Activated naive CD8-positive, alpha-beta T cell treated with anti-CD3 and anti-CD28 coated beads, Interleukin-2, amount 10 ng/mL, durations not matched to agents 7 days and 5 days (primary cell): ENCODE measurements around the gene PRKCE. TPM values are rescaled to one million over a fixed set of nuclear protein-coding genes. Genes with fewer than 3 reads are reported as not detected.
A peak's percentile ranks its signal among the peaks of the same experiment; 100 is the strongest.

Experiments
- ATAC-seq: fragments of 150-1000 bp; cut with Tn5 transposase; one replicate; pipeline ENCODE4 v1.10.0; 2021; ENCODE audit warnings: low read depth, moderate library complexity
- POLR2A ChIA-PET: fragments of 350-600 bp; sonication (Branson Sonifier 250); formaldehyde crosslinking; loops from one replicate; lab custom pipeline; 2021; ENCODE audit warnings: antibody characterized with exemption; lab: Charles Lee
- DNase-seq: peaks from one replicate; pipeline ENCODE4 v3.0.0; 2021
- H3K27ac Mint-ChIP-seq: one replicate; pipeline ENCODE4 v1.8.0; 2022; ENCODE audit warnings: mild to moderate bottlenecking, mixed read lengths
- H3K27me3 Mint-ChIP-seq: one replicate; pipeline ENCODE4 v1.8.0; 2022; ENCODE audit warnings: mild to moderate bottlenecking, moderate library complexity, mixed read lengths
- H3K36me3 Mint-ChIP-seq: one replicate; pipeline ENCODE4 v1.8.0; 2021; ENCODE audit warnings: mild to moderate bottlenecking, mixed read lengths
- H3K4me1 Mint-ChIP-seq: one replicate; pipeline ENCODE4 v1.8.0; 2021; ENCODE audit warnings: mixed read lengths
- H3K4me3 Mint-ChIP-seq: one replicate; pipeline ENCODE4 v1.8.0; 2022; ENCODE audit warnings: mild to moderate bottlenecking, moderate library complexity, mixed read lengths
- H3K9me3 Mint-ChIP-seq: one replicate; pipeline ENCODE4 v1.8.0; 2021; ENCODE audit warnings: mixed read lengths
- total RNA-seq, 2 experiments: library from RNA; stranded (reverse); gene quantifications; one replicate each; pipeline ENCODE4 v1.2.3, GENCODE V29; 2021

The PRKCE gene
- total RNA-seq, 2 experiments from 2014 or later, result 18.4 to 20.5 TPM

GRCh38 chr2:46051085-46051484 lies 399.6 kb downstream of the PRKCE start:
- Mint-ChIP-seq H3K9me3 (no peaks in the 10 kb centered on the region), H3K27ac (no peak overlapping the region), H3K4me3 (no peak overlapping the region), H3K36me3 (peaks cover 8% of the 10 kb centered on the region), H3K4me1 (peaks cover 13% of the 10 kb centered on the region), H3K27me3 (no peaks in the 10 kb centered on the region)
- no peak for DNase-seq
- no peak for ATAC-seq
- POLR2A ChIA-PET, result no interaction called here

- H3K9me3 Mint-ChIP-seq, result no peaks in the 10 kb centered on the region
- POLR2A ChIA-PET, result no interaction called here
- H3K27ac Mint-ChIP-seq, result no peak overlapping the region
- ATAC-seq (no peak), DNase-seq (no peak)
- H3K4me1 Mint-ChIP-seq, result peaks cover 11% of the 10 kb centered on the region
- no peak overlapping the region for H3K4me3 Mint-ChIP-seq
- peaks cover 6% of the 10 kb centered on the region for H3K36me3 Mint-ChIP-seq
- H3K27me3 Mint-ChIP-seq, result peaks cover 4% of the 10 kb centered on the region
Measured at GRCh38 chr2:46053564-46053963, 402.1 kb downstream of the PRKCE start.

GRCh38 chr2:46056541-46056940 lies 405.1 kb downstream of the PRKCE start:
- POLR2A ChIA-PET, result interaction anchor here (0.6 to 1.0 kb wide), 2 partner anchors 382 to 564 kb away, joined by 4 read pairs; no protein-coding TSS in a partner anchor
- H3K36me3 Mint-ChIP-seq, result peaks cover 4% of the 10 kb centered on the region

GRCh38 chr2:46058140-46058539 lies 406.7 kb downstream of the PRKCE start:
- Mint-ChIP-seq H3K9me3 (no peaks in the 10 kb centered on the region), H3K4me1 (peaks cover 2% of the 10 kb centered on the region), H3K4me3 (no peak overlapping the region), H3K27me3 (peaks cover 4% of the 10 kb centered on the region), H3K27ac (no peak overlapping the region), H3K36me3 (no peaks in the 10 kb centered on the region)
- POLR2A ChIA-PET, result no interaction called here
- DNase-seq, result no peak
- no peak for ATAC-seq

More at GRCh38 chr2:46056541-46056940, 405.1 kb downstream of the PRKCE start:
- ATAC-seq (no peak), DNase-seq (no peak)
- Mint-ChIP-seq H3K4me1 (no peaks in the 10 kb centered on the region), H3K27ac (no peak overlapping the region), H3K4me3 (no peak overlapping the region), H3K27me3 (peaks cover 4% of the 10 kb centered on the region), H3K9me3 (no peaks in the 10 kb centered on the region)

- Mint-ChIP-seq H3K9me3 (no peaks in the 10 kb centered on the region), H3K4me3 (no peak overlapping the region), H3K27ac (no peak overlapping the region), H3K4me1 (peaks cover 7% of the 10 kb centered on the region), H3K27me3 (peaks cover 4% of the 10 kb centered on the region), H3K36me3 (no peaks in the 10 kb centered on the region)
- POLR2A ChIA-PET, result interaction anchor here (0.7 kb wide), 1 partner anchor 15 kb away, joined by 3 read pairs; no protein-coding TSS in a partner anchor
- peak; percentile 47 for ATAC-seq
- DNase-seq, result peak; percentile 52
Measured at GRCh38 chr2:46062637-46063412, 411.4 kb downstream of the PRKCE start.

- POLR2A ChIA-PET, result no interaction called here
- no peaks in the 10 kb centered on the region for H3K9me3 Mint-ChIP-seq
- H3K4me1 Mint-ChIP-seq, result peaks cover 7% of the 10 kb centered on the region
- no peak for ATAC-seq
- no peaks in the 10 kb centered on the region for H3K36me3 Mint-ChIP-seq
- no peak overlapping the region for H3K4me3 Mint-ChIP-seq
- H3K27ac Mint-ChIP-seq, result no peak overlapping the region
- H3K27me3 Mint-ChIP-seq, result no peaks in the 10 kb centered on the region
- DNase-seq, result no peak
Measured at GRCh38 chr2:46064396-46064795, 412.9 kb downstream of the PRKCE start.

GRCh38 chr2:46065152-46065551 lies 413.7 kb downstream of the PRKCE start:
- peaks cover 7% of the 10 kb centered on the region for H3K4me1 Mint-ChIP-seq
- H3K36me3 Mint-ChIP-seq, result no peaks in the 10 kb centered on the region
- H3K27me3 Mint-ChIP-seq, result no peaks in the 10 kb centered on the region
- no peak overlapping the region for H3K27ac Mint-ChIP-seq
- POLR2A ChIA-PET, result no interaction called here
- no peaks in the 10 kb centered on the region for H3K9me3 Mint-ChIP-seq
- DNase-seq (no peak), ATAC-seq (no peak)
- H3K4me3 Mint-ChIP-seq, result no peak overlapping the region

- POLR2A ChIA-PET, result no interaction called here
- peaks cover 7% of the 10 kb centered on the region for H3K4me1 Mint-ChIP-seq
- no peak overlapping the region for H3K27ac Mint-ChIP-seq
- DNase-seq, result no peak
- no peaks in the 10 kb centered on the region for H3K9me3 Mint-ChIP-seq
- no peak overlapping the region for H3K4me3 Mint-ChIP-seq
- H3K36me3 Mint-ChIP-seq, result no peaks in the 10 kb centered on the region
- no peak for ATAC-seq
- no peaks in the 10 kb centered on the region for H3K27me3 Mint-ChIP-seq
Measured at GRCh38 chr2:46066116-46066515, 414.6 kb downstream of the PRKCE start.

GRCh38 chr2:46066601-46067000 lies 415.1 kb downstream of the PRKCE start:
- no peaks in the 10 kb centered on the region for H3K27me3 Mint-ChIP-seq
- H3K27ac Mint-ChIP-seq, result no peak overlapping the region
- no peaks in the 10 kb centered on the region for H3K36me3 Mint-ChIP-seq
- POLR2A ChIA-PET, result no interaction called here
- no peak overlapping the region for H3K4me3 Mint-ChIP-seq
- DNase-seq (no peak), ATAC-seq (no peak)
- no peaks in the 10 kb centered on the region for H3K9me3 Mint-ChIP-seq
- H3K4me1 Mint-ChIP-seq, result peaks cover 7% of the 10 kb centered on the region

GRCh38 chr2:46067062-46067461 lies 415.6 kb downstream of the PRKCE start:
- Mint-ChIP-seq H3K36me3 (no peaks in the 10 kb centered on the region), H3K27ac (no peak overlapping the region), H3K4me1 (peaks cover 7% of the 10 kb centered on the region), H3K4me3 (no peak overlapping the region), H3K9me3 (no peaks in the 10 kb centered on the region), H3K27me3 (no peaks in the 10 kb centered on the region)
- POLR2A ChIA-PET, result no interaction called here
- ATAC-seq (no peak), DNase-seq (no peak)

- Mint-ChIP-seq H3K9me3 (no peaks in the 10 kb centered on the region), H3K4me1 (peaks cover 7% of the 10 kb centered on the region), H3K27me3 (no peaks in the 10 kb centered on the region), H3K27ac (peak overlapping the region; percentile 15), H3K36me3 (no peaks in the 10 kb centered on the region), H3K4me3 (no peak overlapping the region)
- POLR2A ChIA-PET, result no interaction called here
- no peak for ATAC-seq
- no peak for DNase-seq
Measured at GRCh38 chr2:46067501-46068305, 416.2 kb downstream of the PRKCE start.

GRCh38 chr2:46068636-46069035 lies 417.2 kb downstream of the PRKCE start:
- DNase-seq (no peak), ATAC-seq (no peak)
- no peak overlapping the region for H3K27ac Mint-ChIP-seq
- peaks cover 5% of the 10 kb centered on the region for H3K4me1 Mint-ChIP-seq
- H3K27me3 Mint-ChIP-seq, result no peaks in the 10 kb centered on the region
- H3K4me3 Mint-ChIP-seq, result no peak overlapping the region
- no peaks in the 10 kb centered on the region for H3K9me3 Mint-ChIP-seq
- H3K36me3 Mint-ChIP-seq, result no peaks in the 10 kb centered on the region
- POLR2A ChIA-PET, result no interaction called here

- Mint-ChIP-seq H3K27me3 (no peaks in the 10 kb centered on the region), H3K9me3 (no peaks in the 10 kb centered on the region), H3K27ac (no peak overlapping the region), H3K4me3 (no peak overlapping the region), H3K4me1 (peaks cover 7% of the 10 kb centered on the region), H3K36me3 (no peaks in the 10 kb centered on the region)
- POLR2A ChIA-PET, result no interaction called here
- no peak for DNase-seq
- ATAC-seq, result no peak
Measured at GRCh38 chr2:46071074-46071473, 419.6 kb downstream of the PRKCE start.
